ENCODE measurements around the gene GOLM1.

Gene GOLM1

DNA sequence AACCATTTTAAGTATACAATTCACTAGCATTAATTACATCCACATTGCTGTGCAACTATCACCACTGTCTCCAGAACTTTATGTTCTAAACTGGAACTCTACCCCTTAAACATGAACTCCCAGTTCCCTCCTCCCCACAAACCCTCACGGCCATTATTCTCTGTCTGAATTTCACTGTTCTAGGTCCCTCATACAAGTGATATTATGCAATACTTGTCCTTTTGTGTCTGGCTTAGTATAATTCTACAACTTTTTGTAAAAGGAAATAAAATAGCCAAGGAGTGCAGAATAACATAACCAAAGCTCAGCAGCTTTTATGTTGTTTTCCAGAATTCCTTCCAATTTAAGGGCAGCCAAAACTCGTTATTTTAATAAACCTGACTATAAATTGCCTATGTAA, 105.2 kb downstream of the GOLM1 start:
- DNase-seq: no peak

GRCh38 chr9:85987236-85987635, 112.1 kb downstream of the GOLM1 start:
- DNase-seq: no peak

- DNase-seq: no peak
These were observed 114.9 kb downstream of the GOLM1 start for GRCh38 chr9:85984457-85984856.

- DNase-seq: no peak
These were observed 118.0 kb downstream of the GOLM1 start for GRCh38 chr9:85981369-85981768.

DNA sequence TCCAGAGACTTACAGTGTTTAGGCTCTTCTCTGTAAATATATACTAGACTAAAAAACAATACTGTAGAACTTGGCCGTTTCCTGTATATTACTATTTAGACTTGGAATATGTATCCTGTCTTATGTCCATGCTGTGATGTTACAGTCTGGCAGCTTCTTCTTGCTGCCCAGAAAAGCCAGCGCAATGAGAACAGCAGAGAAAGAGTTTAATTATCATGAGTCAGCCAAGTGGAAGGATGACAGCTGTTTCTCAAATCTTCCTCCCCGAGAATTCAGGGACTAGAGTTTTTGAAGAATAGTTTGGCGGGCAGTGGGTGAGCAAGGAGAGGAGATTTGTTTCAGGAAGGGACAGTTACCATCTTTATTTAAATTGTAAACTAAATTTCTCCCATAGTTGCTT, 120.9 kb downstream of the GOLM1 start:
- no peak for DNase-seq
